Adrenal gland (tissue), 5 donors: ENCODE results near the gene OSBPL6.

Experiments
- CTCF ChIP-seq, 6 experiments: fragments of 450-650 bp in 4 of 6; fragments of 200-600 bp in 2 of 6; sonication (generic) in 1 of 6; IDR thresholded peaks; 1 replicate in 5 of 6; 2 replicates in 1 of 6; pipeline versions ENCODE4 v1.5.1 to v1.8.0; 2016 to 2021; ENCODE audit warnings: antibody characterized with exemption in 6 of 6, mild to moderate bottlenecking in 2 of 6, moderate library complexity in 1 of 6
- POLR2A ChIP-seq, 2 donors: fragments of 450-650 bp; IDR thresholded peaks; one replicate each; pipeline ENCODE4 v1.6.1; 2017; ENCODE audit warnings: antibody characterized with exemption in 2 of 2, mild to moderate bottlenecking in 2 of 2, moderate library complexity in 1 of 2
- donor health status: DM: no; HTN: no; CAD: no.

- TF ChIP-seq CTCF (IDR thresholded peaks at IDR 0.05) (no peak), POLR2A (IDR thresholded peaks at IDR 0.05) (no peak)
Measured at GRCh38 chr2:178374865-178375264, 180.6 kb downstream of the OSBPL6 start.
